Measurements from ENCODE around the gene ARHGAP29. TPM values are rescaled to one million over a fixed set of nuclear protein-coding genes. Genes with fewer than 3 reads are reported as not detected.

Gene ARHGAP29
- total and polyA plus RNA-seq, 4 donors = 15.3 to 86.0 (median 51.5) TPM

DNA sequence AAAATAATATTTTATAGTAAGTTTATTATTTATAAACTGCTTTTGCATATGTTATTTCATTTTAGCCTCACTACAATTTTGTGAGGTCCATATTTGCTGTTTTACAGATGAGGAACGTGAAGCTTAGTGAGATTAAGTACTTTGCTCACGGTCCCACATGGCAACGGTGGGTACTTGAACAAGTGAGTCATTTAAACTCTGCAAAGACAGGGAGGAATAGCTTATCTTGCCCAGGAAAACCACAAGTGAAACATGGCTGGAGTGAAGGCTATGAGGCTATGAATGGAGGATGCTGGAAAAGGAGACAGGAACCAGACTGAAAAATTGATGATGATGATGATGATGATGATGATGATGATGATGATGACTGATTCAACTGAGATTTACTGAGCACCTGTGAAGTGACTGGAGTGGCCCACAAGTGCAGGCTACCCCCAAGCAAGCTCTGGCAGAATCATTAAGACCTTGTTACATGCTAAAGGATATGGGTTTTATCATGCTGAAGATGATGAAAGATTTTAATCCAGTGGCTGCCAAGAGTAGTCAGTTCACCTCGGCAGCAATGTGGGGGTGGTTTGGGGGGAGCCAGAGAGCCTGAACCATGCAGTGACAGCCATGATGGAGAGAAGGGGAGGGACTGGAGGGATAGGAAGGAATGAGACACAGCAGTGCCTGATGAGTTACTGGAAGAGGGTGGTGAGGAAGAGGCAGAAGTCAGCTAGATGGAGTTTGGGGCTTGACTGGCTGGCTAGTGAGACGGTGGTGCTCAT lies 115.0 kb downstream of the ARHGAP29 start:
- H3K4me1 ChIP-seq (ENCODE audit: control insufficient read depth, insufficient read depth, low read length) = peaks cover 19% of the 10 kb centered on the region
- no peak overlapping the region for H3K4me3 ChIP-seq (ENCODE audit: low read depth, low read length)
- no peaks in the 10 kb centered on the region for H3K36me3 ChIP-seq (ENCODE audit: control insufficient read depth, insufficient read depth, low read length)
- no peak for DNase-seq (ENCODE audit: low read depth in 4 of 6, low spot score in 6 of 6)
- WGBS (ENCODE audit: insufficient coverage) = 86% methylated on average over 5 of the region's 5 CpGs
- no peaks in the 10 kb centered on the region for H3K9me3 ChIP-seq (ENCODE audit: control insufficient read depth, insufficient read depth, low read length)
- H3K27me3 ChIP-seq (ENCODE audit: control insufficient read depth, insufficient read depth, low read length) = no peaks in the 10 kb centered on the region
- H3K27ac ChIP-seq (ENCODE audit: low read depth, low read length) = no peak overlapping the region

Other genes starting within 250 kb of the ARHGAP29 start
- gene ABCA4, start 116.4 kb downstream of the ARHGAP29 start, total RNA-seq = 10 to 100 TPM in 1 of 2 donors, 1 to 10 TPM in 1; 2.9 to 31.5 TPM
- 1 to 10 TPM in 1 of 2 donors, under 1 TPM in 1; 0.49 to 1.8 TPM for gene ABCA4, start 116.4 kb downstream of the ARHGAP29 start, polyA plus RNA-seq (ENCODE audit: insufficient read length in 2 of 2)
- gene ABCD3, start 180.8 kb upstream of the ARHGAP29 start, total RNA-seq = 10 to 100 TPM; 52.9 to 95.5 TPM
- gene ABCD3, start 180.8 kb upstream of the ARHGAP29 start, polyA plus RNA-seq (ENCODE audit: insufficient read length in 2 of 2) = 10 to 100 TPM; 53.7 to 68.3 TPM

Data from spinal cord (tissue), 10 donors.